ENCODE measurements around the gene DNAH14.

The DNAH14 gene

DNA sequence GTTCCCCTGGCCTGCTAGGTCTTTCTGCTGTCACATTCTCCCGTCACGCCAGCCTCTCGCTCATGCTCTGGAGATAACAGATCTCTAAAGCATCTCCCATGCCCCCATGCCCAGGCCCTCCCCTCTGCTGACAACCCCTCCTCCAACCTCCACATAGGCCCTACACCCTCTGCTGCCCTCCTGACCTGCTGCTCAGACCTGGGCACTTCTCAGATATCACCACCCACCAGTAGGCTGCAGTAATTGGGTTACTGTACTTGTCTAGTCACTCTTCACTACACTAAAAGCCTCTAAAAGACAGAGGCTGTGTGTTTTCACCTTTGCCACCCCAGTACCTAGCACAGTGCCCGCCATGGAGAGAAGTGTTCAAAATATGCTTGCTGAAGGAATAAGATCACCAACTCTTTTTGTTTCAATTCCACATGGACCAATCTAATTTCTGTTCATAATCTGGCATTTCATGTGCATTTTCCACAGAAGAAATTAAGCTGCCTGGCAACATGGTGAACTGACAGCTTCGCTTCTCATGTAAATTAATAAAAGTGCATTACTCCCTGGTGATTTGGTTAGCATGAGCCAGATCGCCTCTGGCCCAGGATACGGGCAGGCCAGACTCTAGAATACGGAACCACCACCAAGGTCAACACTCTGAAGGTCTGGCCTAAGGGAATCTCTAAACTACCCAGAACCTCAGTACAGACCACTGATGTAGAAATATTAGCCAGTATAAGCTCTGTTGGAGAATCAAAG lies 477.7 kb downstream of the DNAH14 start:
- Histone ChIP-seq H3K27me3 (ENCODE audit: insufficient read depth, low read depth, severe bottlenecking) (no peaks in the 10 kb centered on the region), H3K9me3 (ENCODE audit: severe bottlenecking) (no peaks in the 10 kb centered on the region), H3K27ac (no peak overlapping the region), H3K36me3 (peaks cover 7% of the 10 kb centered on the region; the same call in 1 of the 2 replicates), H3K4me3 (ENCODE audit: low read depth, low read length) (no peak overlapping the region)
- DNase-seq, result no peak
- TF ChIP-seq CTCF (IDR thresholded peaks at IDR 0.05; ENCODE audit: low read depth, low read length), result no peak

DNA sequence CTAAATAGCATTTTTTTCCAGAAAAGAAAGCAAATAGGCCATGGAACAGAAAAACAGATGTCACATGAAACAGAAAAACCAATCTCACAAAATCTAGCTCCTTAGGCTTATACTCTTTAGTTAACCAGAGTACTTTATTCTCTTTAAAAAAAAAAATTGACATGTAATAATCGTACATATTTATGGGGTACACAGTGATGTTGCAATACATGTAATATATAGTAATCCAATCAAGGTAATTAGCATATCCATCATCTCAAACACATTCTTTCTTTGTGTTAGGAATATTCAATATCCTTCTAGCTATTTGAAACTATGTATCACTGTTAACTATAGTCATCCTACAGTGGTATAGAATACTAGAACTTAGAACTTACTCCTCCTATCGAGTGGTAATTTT lies 478.3 kb downstream of the DNAH14 start:
- H3K27me3 ChIP-seq (ENCODE audit: insufficient read depth, low read depth, severe bottlenecking), result no peaks in the 10 kb centered on the region
- no peaks in the 10 kb centered on the region for H3K9me3 ChIP-seq (ENCODE audit: severe bottlenecking)
- DNase-seq, result no peak
- H3K4me3 ChIP-seq (ENCODE audit: low read depth, low read length), result no peak overlapping the region
- TF ChIP-seq CTCF (IDR thresholded peaks at IDR 0.05; ENCODE audit: low read depth, low read length), result no peak
- peaks cover 7% of the 10 kb centered on the region; the same call in 1 of the 2 replicates for H3K36me3 ChIP-seq
- no peak overlapping the region for H3K27ac ChIP-seq

- H3K4me3 ChIP-seq (ENCODE audit: low read depth, low read length), result no peak overlapping the region
- DNase-seq, result no peak
- H3K36me3 ChIP-seq, result peaks cover 7% of the 10 kb centered on the region; the same call in 1 of the 2 replicates
- no peak overlapping the region for H3K27ac ChIP-seq
- TF ChIP-seq CTCF (IDR thresholded peaks at IDR 0.05; ENCODE audit: low read depth, low read length), result no peak
- no peaks in the 10 kb centered on the region for H3K27me3 ChIP-seq (ENCODE audit: insufficient read depth, low read depth, severe bottlenecking)
- no peaks in the 10 kb centered on the region for H3K9me3 ChIP-seq (ENCODE audit: severe bottlenecking)
Observed at GRCh38 chr1:225408249-225408648, 478.8 kb downstream of the DNAH14 start.

DNA sequence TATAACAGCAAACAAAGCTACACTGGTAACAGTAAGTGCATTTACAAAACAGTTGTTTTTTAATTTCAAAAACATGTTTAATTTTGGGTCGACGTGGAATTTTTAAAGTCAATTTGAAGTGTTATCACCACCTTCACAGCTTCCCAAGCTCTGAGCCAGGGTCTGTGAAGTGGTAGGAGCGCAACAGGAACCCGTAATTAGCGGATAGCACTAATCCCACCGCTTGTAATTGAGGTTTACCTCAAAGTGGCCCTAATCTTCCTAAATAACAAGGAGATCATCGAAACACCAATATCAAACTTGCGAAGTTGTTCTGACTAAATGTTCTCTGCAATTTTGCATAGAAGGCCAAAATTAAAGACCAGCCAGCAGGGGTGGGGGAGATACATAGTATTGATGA lies 479.6 kb downstream of the DNAH14 start:
- H3K9me3 ChIP-seq (ENCODE audit: severe bottlenecking), result no peaks in the 10 kb centered on the region
- no peak for DNase-seq
- H3K4me3 ChIP-seq (ENCODE audit: low read depth, low read length), result no peak overlapping the region
- no peak for TF ChIP-seq CTCF (IDR thresholded peaks at IDR 0.05; ENCODE audit: low read depth, low read length)
- H3K27ac ChIP-seq, result no peak overlapping the region
- H3K36me3 ChIP-seq, result peaks cover 7% of the 10 kb centered on the region; the same call in 1 of the 2 replicates
- no peaks in the 10 kb centered on the region for H3K27me3 ChIP-seq (ENCODE audit: insufficient read depth, low read depth, severe bottlenecking)

- Histone ChIP-seq H3K27ac (no peak overlapping the region), H3K27me3 (ENCODE audit: insufficient read depth, low read depth, severe bottlenecking) (no peaks in the 10 kb centered on the region), H3K9me3 (ENCODE audit: severe bottlenecking) (no peaks in the 10 kb centered on the region), H3K4me3 (ENCODE audit: low read depth, low read length) (no peak overlapping the region), H3K36me3 (peaks cover 11% of the 10 kb centered on the region; the same call in 1 of the 2 replicates)
- TF ChIP-seq CTCF (IDR thresholded peaks at IDR 0.05; ENCODE audit: low read depth, low read length), result no peak
- DNase-seq, result no peak
Observed at GRCh38 chr1:225410036-225410435, 480.6 kb downstream of the DNAH14 start.

GRCh38 chr1:225412321-225412720 lies 482.8 kb downstream of the DNAH14 start:
- no peaks in the 10 kb centered on the region for H3K27me3 ChIP-seq (ENCODE audit: insufficient read depth, low read depth, severe bottlenecking)
- H3K4me3 ChIP-seq (ENCODE audit: low read depth, low read length), result no peak overlapping the region
- H3K27ac ChIP-seq, result no peak overlapping the region
- peaks cover 10% of the 10 kb centered on the region; the same call in 1 of the 2 replicates for H3K36me3 ChIP-seq
- TF ChIP-seq CTCF (IDR thresholded peaks at IDR 0.05; ENCODE audit: low read depth, low read length), result no peak
- no peak for DNase-seq
- H3K9me3 ChIP-seq (ENCODE audit: severe bottlenecking), result no peaks in the 10 kb centered on the region
